ENCODE measurements around the gene SMIM24. TPM values are rescaled to one million over a fixed set of nuclear protein-coding genes. Genes with fewer than 3 reads are reported as not detected.

Gene SMIM24
- total and polyA plus RNA-seq, 9 of the 15 experiments (the other 6 are each of a cell fraction or from before 2014, with no cell fraction given): 0.45 to 12.3 (median 1.4) TPM; not detected in 1

DNA sequence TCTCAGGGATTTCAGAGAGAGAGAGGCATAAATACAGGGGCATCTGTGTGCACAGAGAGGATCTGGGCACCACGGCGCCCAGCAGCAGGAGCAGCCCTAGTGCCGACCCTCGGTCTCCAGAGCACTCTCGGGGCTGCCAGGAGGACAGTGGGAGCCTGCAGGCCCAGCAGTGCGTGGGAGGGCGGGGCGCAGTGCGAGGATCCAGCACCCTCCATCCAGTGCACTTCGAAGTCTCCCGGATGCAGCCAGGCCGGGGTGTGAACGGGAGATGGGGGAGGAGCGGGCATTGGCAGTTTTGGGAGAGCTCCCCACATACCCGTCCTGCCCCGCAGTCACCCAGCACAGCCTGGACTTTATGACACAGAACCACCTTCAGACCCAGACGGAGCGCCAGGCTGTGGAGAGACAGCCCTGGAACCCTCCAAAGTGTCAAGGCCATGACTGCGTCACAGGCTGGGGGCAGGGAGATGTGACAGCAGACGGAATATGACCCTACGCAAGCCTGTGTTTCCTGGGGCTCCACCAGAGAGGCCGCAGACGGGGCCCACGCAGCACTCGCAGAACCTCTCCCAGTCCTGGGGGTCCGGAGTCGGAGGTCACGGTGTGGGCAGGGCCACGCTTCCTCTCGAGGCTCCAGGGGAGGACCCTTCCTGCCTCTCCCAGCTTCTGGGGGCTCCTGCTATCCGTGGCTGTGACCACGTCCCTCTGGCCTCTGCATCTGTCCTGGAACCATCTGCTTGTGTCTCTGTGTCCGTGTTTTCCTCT lies 43.9 kb upstream of the SMIM24 start:
- POLR2A ChIA-PET: no interaction called here
- peaks cover 12% of the 10 kb centered on the region; the same call in 1 of the 2 replicates for H4K20me1 ChIP-seq (replicated peaks; ENCODE audit: control insufficient read depth, insufficient read depth, low read length)
- in situ Hi-C loops (cut with MboI): no loop called here

GRCh38 chr19:3523361-3524077 lies 43.2 kb upstream of the SMIM24 start:
- H3K4me2 ChIP-seq (ENCODE audit: insufficient read depth, low read length): no peak overlapping the region
- no peak for ATAC-seq
- peak overlapping the region in 1 of 2 experiments; percentile 47; a peak in 2 of 4 replicates for H3K9ac ChIP-seq (ENCODE audit: insufficient read depth in 1 of 2, low read depth in 2 of 2, low read length in 2 of 2)
- WGBS (ENCODE audit: insufficient coverage, low coverage, missing lambda C conversion rate): 90% methylated on average over 12 of the region's 21 CpGs
- H3K4me3 ChIP-seq: no peak overlapping the region
- ChIA-PET CTCF (ENCODE audit: low intra/inter-chr PET ratio) (no interaction called here), POLR2A (interaction anchor here (1.4 kb wide), 1 partner anchor 11 kb away, joined by 4 read pairs; no protein-coding TSS in a partner anchor)
- intact Hi-C loops (cut with micrococcal nuclease) (no loop called here), in situ Hi-C loops (cut with MboI) (no loop called here)
- no peaks in the 10 kb centered on the region for H3K27me3 ChIP-seq (ENCODE audit: control insufficient read depth in 2 of 2, insufficient read depth in 2 of 2, low read length in 2 of 2)
- H4K20me1 ChIP-seq (replicated peaks; ENCODE audit: control insufficient read depth, insufficient read depth, low read length): peaks cover 12% of the 10 kb centered on the region; the same call in 1 of the 2 replicates
- no peaks in the 10 kb centered on the region for H3K9me3 ChIP-seq (replicated peaks; ENCODE audit: control insufficient read depth, insufficient read depth, low read depth, low read length)
- BruUV-seq (replicated peaks): no TSS peak
- H3K36me3 ChIP-seq (ENCODE audit: control insufficient read depth, insufficient read depth, low read length): peaks cover 63% of the 10 kb centered on the region; the same call in 1 of the 3 replicates
- DNase-seq (ENCODE audit: extremely low read depth in 1 of 4, low spot score in 3 of 4): no peak
- H3K4me1 ChIP-seq (replicated peaks in 1 of 2; ENCODE audit: control insufficient read depth in 2 of 2, insufficient read depth in 2 of 2, low read length in 2 of 2): peaks cover 19 to 80% of the 10 kb centered on the region in 2 experiments
- peaks cover 47% of the 10 kb centered on the region for H3K79me2 ChIP-seq (ENCODE audit: control insufficient read depth, insufficient read depth, low read length)
- FAIRE-seq: no peak
- H2AFZ ChIP-seq (ENCODE audit: low read depth, low read length): no peak overlapping the region
- peaks cover 6% of the 10 kb centered on the region for H3K9me1 ChIP-seq (ENCODE audit: control insufficient read depth, insufficient read depth, low read length)
- no peak overlapping the region for H3K27ac ChIP-seq (ENCODE audit: extremely low read depth, low read depth, low read length)
- TF ChIP-seq ZFP1 (CRISPR knock-in tag; IDR thresholded peaks at IDR 0.05): no peak
- TF ChIP-seq, protein P1, sequence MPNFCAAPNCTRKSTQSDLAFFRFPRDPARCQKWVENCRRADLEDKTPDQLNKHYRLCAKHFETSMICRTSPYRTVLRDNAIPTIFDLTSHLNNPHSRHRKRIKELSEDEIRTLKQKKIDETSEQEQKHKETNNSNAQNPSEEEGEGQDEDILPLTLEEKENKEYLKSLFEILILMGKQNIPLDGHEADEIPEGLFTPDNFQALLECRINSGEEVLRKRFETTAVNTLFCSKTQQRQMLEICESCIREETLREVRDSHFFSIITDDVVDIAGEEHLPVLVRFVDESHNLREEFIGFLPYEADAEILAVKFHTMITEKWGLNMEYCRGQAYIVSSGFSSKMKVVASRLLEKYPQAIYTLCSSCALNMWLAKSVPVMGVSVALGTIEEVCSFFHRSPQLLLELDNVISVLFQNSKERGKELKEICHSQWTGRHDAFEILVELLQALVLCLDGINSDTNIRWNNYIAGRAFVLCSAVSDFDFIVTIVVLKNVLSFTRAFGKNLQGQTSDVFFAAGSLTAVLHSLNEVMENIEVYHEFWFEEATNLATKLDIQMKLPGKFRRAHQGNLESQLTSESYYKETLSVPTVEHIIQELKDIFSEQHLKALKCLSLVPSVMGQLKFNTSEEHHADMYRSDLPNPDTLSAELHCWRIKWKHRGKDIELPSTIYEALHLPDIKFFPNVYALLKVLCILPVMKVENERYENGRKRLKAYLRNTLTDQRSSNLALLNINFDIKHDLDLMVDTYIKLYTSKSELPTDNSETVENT (CRISPR knock-in tag; IDR thresholded peaks at IDR 0.05): no peak
- no peak for TF ChIP-seq NCOR1 (IDR thresholded peaks at IDR 0.05)
- no peak for TF ChIP-seq XRCC3 (IDR thresholded peaks at IDR 0.05)
- TF ChIP-seq, protein P2, sequence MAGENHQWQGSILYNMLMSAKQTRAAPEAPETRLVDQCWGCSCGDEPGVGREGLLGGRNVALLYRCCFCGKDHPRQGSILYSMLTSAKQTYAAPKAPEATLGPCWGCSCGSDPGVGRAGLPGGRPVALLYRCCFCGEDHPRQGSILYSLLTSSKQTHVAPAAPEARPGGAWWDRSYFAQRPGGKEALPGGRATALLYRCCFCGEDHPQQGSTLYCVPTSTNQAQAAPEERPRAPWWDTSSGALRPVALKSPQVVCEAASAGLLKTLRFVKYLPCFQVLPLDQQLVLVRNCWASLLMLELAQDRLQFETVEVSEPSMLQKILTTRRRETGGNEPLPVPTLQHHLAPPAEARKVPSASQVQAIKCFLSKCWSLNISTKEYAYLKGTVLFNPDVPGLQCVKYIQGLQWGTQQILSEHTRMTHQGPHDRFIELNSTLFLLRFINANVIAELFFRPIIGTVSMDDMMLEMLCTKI (IDR thresholded peaks at IDR 0.05; ENCODE audit: partially characterized antibody): no peak
- no peak for TF ChIP-seq NR2C2 (CRISPR knock-in tag; IDR thresholded peaks at IDR 0.05)
- no peak for TF ChIP-seq NR2C2 (tag; IDR thresholded peaks at IDR 0.05)
- TF ChIP-seq NFATC3 (IDR thresholded peaks at IDR 0.05): no peak
- TF ChIP-seq ZNF785 (CRISPR knock-in tag; IDR thresholded peaks at IDR 0.05): no peak
- no peak for TF ChIP-seq MEF2D (tag; conservative IDR thresholded peaks at IDR 0.05; ENCODE audit: low read depth)

More for the DNA sequence above, 43.9 kb upstream of the SMIM24 start:
- no peak for FAIRE-seq
- Histone ChIP-seq H3K36me3 (ENCODE audit: control insufficient read depth, insufficient read depth, low read length) (peaks cover 60% of the 10 kb centered on the region; the same call in 1 of the 3 replicates), H3K27me3 (ENCODE audit: control insufficient read depth in 2 of 2, insufficient read depth in 2 of 2, low read length in 2 of 2) (no peaks in the 10 kb centered on the region), H3K4me3 (no peak overlapping the region), H3K79me2 (ENCODE audit: control insufficient read depth, insufficient read depth, low read length) (peaks cover 40% of the 10 kb centered on the region), H2AFZ (ENCODE audit: low read depth, low read length) (no peak overlapping the region), H3K4me1 (replicated peaks in 1 of 2; ENCODE audit: control insufficient read depth in 2 of 2, insufficient read depth in 2 of 2, low read length in 2 of 2) (peaks cover 19 to 74% of the 10 kb centered on the region in 2 experiments), H3K9me3 (replicated peaks; ENCODE audit: control insufficient read depth, insufficient read depth, low read depth, low read length) (no peaks in the 10 kb centered on the region), H3K27ac (ENCODE audit: extremely low read depth, low read depth, low read length) (no peak overlapping the region), H3K4me2 (ENCODE audit: insufficient read depth, low read length) (no peak overlapping the region), H3K9me1 (ENCODE audit: control insufficient read depth, insufficient read depth, low read length) (peaks cover 4% of the 10 kb centered on the region), H3K9ac (ENCODE audit: insufficient read depth in 1 of 2, low read depth in 2 of 2, low read length in 2 of 2) (peak overlapping the region in 1 of 2 experiments; percentile 47; a peak in 1 of 4 replicates)
- no TSS peak for BruUV-seq (replicated peaks)
- TF ChIP-seq POLR2G (IDR thresholded peaks at IDR 0.05; ENCODE audit: low read depth, low read length) (0 out of 2 replicates have a peak, but pooled peaks have one; percentile 28), ZEB2 (IDR thresholded peaks at IDR 0.05) (no peak)
- DNase-seq (ENCODE audit: extremely low read depth in 1 of 4, low spot score in 3 of 4): no peak
- intact Hi-C loops (cut with micrococcal nuclease): no loop called here
- CTCF ChIA-PET (ENCODE audit: low intra/inter-chr PET ratio): no interaction called here
- 95% methylated on average over 33 of the region's 33 CpGs for WGBS (ENCODE audit: insufficient coverage, low coverage, missing lambda C conversion rate)
- no peak for ATAC-seq
